ENCODE measurements around the gene EDARADD.
"Not testable (repeated sequence)": the region's sequence is repeated elsewhere in the genome, so short reads cannot be mapped to it uniquely, and the experiment has no call there.

Gene EDARADD

GRCh38 chr1:236504338-236504737 is 110.3 kb downstream of the EDARADD start:
- WGBS: 99% methylated on average over 3 of the region's 3 CpGs
- not testable (repeated sequence) for H3K36me3 ChIP-seq (ENCODE audit: insufficient read depth, low read length); H3K4me3 ChIP-seq (ENCODE audit: low read length); H3K27ac ChIP-seq (ENCODE audit: low read depth, low read length); H3K9me3 ChIP-seq (ENCODE audit: insufficient read depth, low read depth, low read length); H3K4me1 ChIP-seq (ENCODE audit: insufficient read depth, low read length); H3K9ac ChIP-seq (ENCODE audit: low read depth, low read length); H3K27me3 ChIP-seq (ENCODE audit: insufficient read depth, low read length)

DNA sequence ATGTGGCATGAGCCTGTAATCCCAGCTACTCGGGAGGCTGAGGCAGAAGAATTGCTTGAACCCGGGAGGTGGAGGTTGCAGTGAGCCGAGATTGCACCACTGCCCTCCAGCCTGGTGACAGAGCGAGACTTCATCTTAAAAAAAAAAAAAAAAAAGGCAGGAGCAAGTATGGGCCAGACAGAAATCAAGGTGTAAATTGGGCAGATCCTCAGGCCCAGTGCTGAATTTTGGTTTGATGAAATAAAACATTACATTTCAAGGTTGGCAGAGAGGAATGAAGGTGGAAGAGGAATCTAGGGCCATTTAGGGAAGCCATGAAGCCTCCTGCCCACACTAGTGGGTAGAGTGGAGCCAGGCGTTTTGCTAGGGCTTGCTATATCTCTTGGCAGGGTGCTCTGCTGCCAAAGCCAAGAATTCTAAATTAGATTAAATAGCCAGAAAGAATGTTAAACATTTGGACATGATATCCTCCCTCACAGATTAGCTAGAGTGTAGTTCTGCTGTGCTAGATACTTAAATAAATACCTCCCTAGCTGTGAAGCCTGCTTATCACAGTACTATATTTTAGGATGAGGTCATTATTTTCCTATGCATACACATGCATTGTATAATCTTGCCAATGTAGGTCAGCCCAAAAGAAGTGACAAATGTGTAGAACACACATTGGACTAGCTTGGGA is 113.1 kb downstream of the EDARADD start:
- Histone ChIP-seq H3K9ac (ENCODE audit: low read depth, low read length) (no peak overlapping the region), H3K9me3 (ENCODE audit: insufficient read depth, low read depth, low read length) (no peaks in the 10 kb centered on the region), H3K36me3 (ENCODE audit: insufficient read depth, low read length) (no peaks in the 10 kb centered on the region), H3K4me3 (ENCODE audit: low read length) (no peak overlapping the region), H3K4me1 (ENCODE audit: insufficient read depth, low read length) (peaks cover 8% of the 10 kb centered on the region; the same call in 1 of the 2 replicates), H3K27ac (ENCODE audit: low read depth, low read length) (no peak overlapping the region), H3K27me3 (ENCODE audit: insufficient read depth, low read length) (no peaks in the 10 kb centered on the region)
- 94% methylated on average over 5 of the region's 5 CpGs for WGBS

- H3K4me3 ChIP-seq (ENCODE audit: low read length): no peak overlapping the region
- no peak overlapping the region for H3K9ac ChIP-seq (ENCODE audit: low read depth, low read length)
- no peak overlapping the region for H3K27ac ChIP-seq (ENCODE audit: low read depth, low read length)
- H3K9me3 ChIP-seq (ENCODE audit: insufficient read depth, low read depth, low read length): no peaks in the 10 kb centered on the region
- H3K27me3 ChIP-seq (ENCODE audit: insufficient read depth, low read length): no peaks in the 10 kb centered on the region
- H3K36me3 ChIP-seq (ENCODE audit: insufficient read depth, low read length): no peaks in the 10 kb centered on the region
- WGBS: 94% methylated on average over 6 of the region's 6 CpGs
- no peaks in the 10 kb centered on the region for H3K4me1 ChIP-seq (ENCODE audit: insufficient read depth, low read length)
Observed at GRCh38 chr1:236508593-236509027, 114.5 kb downstream of the EDARADD start.

DNA sequence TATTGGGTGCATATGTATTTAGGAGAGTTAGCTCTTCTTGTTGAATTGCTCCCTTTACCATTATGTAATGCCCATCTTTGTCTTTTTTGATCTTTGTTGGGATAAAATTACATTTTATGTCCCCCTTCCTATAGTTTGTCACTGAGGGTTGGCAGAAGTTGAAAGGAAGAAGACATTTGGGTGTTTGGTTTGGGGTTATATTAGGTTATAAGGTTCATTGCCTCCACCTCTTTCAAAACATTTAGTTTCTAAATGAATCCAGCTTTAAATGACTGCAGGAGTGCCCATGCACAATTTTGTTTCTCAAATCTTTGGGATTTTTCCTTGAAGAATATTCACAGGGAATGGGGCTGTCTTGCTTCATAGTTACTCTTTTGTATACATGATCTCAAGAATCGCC is 115.1 kb downstream of the EDARADD start:
- 85% methylated on average over 1 of the region's 1 CpG for WGBS
- H3K27ac ChIP-seq (ENCODE audit: low read depth, low read length): no peak overlapping the region
- no peaks in the 10 kb centered on the region for H3K9me3 ChIP-seq (ENCODE audit: insufficient read depth, low read depth, low read length)
- no peak overlapping the region for H3K9ac ChIP-seq (ENCODE audit: low read depth, low read length)
- H3K36me3 ChIP-seq (ENCODE audit: insufficient read depth, low read length): no peaks in the 10 kb centered on the region
- no peaks in the 10 kb centered on the region for H3K4me1 ChIP-seq (ENCODE audit: insufficient read depth, low read length)
- no peak overlapping the region for H3K4me3 ChIP-seq (ENCODE audit: low read length)
- no peaks in the 10 kb centered on the region for H3K27me3 ChIP-seq (ENCODE audit: insufficient read depth, low read length)

DNA sequence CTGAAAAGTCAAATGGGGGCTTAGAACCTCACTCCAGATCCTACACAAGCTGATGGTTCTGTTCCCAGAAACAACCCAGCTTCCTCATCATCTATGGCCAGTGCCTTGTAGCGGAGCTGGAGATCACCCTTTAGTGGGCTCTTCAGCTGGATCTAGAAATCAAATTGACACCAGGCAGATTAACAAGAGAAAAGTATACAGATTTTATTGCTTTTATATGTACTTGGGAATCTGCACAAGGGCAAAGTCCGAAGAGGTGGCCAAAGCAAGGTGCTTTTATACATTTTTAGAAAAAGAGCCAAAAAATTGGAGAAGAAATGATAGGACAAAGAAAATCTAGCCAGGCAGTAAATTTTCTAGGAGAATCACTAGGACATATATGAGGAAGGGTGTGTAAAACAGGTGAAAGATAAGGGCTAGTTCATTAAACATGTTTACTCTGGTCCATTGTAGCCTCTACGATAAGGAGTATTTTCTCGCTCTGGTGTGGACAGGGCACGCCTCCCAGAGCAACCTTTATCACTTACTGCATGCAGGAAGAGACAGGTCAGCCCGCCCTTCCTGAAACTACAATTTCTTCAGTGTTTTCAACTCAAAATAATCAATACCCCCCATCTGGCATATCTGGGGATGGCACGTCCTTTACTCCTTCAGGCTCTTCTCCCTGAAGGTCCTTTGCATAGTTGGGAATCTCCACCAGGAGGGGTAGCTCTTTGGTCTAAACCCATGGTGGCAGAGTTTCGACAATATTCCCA is 115.7 kb downstream of the EDARADD start:
- Histone ChIP-seq H3K4me3 (ENCODE audit: low read length) (no peak overlapping the region), H3K27me3 (ENCODE audit: insufficient read depth, low read length) (no peaks in the 10 kb centered on the region), H3K9ac (ENCODE audit: low read depth, low read length) (no peak overlapping the region), H3K4me1 (ENCODE audit: insufficient read depth, low read length) (no peaks in the 10 kb centered on the region), H3K36me3 (ENCODE audit: insufficient read depth, low read length) (no peaks in the 10 kb centered on the region), H3K27ac (ENCODE audit: low read depth, low read length) (no peak overlapping the region), H3K9me3 (ENCODE audit: insufficient read depth, low read depth, low read length) (no peaks in the 10 kb centered on the region)
- 88% methylated on average over 8 of the region's 8 CpGs for WGBS

GRCh38 chr1:236511735-236512418 is 117.8 kb downstream of the EDARADD start:
- H3K9me3 ChIP-seq (ENCODE audit: insufficient read depth, low read depth, low read length): no peaks in the 10 kb centered on the region
- no peaks in the 10 kb centered on the region for H3K36me3 ChIP-seq (ENCODE audit: insufficient read depth, low read length)
- peaks cover 4% of the 10 kb centered on the region; the same call in 1 of the 2 replicates for H3K4me1 ChIP-seq (ENCODE audit: insufficient read depth, low read length)
- H3K9ac ChIP-seq (ENCODE audit: low read depth, low read length): no peak overlapping the region
- no peaks in the 10 kb centered on the region for H3K27me3 ChIP-seq (ENCODE audit: insufficient read depth, low read length)
- H3K27ac ChIP-seq (ENCODE audit: low read depth, low read length): no peak overlapping the region
- WGBS: 91% methylated on average over 11 of the region's 11 CpGs
- H3K4me3 ChIP-seq (ENCODE audit: low read length): no peak overlapping the region

DNA sequence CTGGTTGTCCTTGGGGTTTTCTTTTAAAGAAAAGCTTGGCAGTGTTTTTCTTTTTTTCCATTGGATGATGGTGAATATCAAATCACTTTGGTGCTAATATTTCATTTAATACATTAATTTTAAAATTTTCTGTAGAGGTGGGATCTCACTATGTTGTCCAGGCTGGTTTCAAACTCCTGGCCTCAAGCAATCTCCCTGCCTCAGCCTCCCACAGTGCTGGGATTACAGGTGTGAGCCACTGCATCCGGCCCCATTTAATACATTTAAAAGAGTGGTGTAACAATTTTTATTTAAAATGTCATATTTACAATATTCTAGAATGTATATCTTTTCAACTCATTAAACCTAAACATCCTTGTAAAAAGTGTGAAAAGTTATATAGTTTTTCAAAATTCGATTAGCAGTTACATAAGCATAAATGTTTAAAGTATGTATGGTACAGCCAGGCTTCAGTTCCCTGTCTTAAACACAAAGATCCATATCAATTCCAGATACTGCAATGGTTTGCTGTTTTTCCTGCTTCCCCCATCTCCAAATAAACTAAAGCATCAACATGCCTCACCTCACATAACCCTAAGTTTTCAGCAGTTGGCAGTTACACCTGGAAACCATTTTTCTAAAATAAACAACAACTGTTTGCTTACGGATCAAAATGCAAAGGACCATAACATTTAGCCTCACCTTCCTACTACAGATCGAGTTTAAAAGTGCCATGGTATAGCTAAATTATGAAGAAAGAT is 120.8 kb downstream of the EDARADD start:
- no peak overlapping the region for H3K4me3 ChIP-seq (ENCODE audit: low read length)
- H3K9me3 ChIP-seq (ENCODE audit: insufficient read depth, low read depth, low read length): no peaks in the 10 kb centered on the region
- no peak overlapping the region for H3K9ac ChIP-seq (ENCODE audit: low read depth, low read length)
- H3K4me1 ChIP-seq (ENCODE audit: insufficient read depth, low read length): peaks cover 10% of the 10 kb centered on the region; the same call in 1 of the 2 replicates
- no peak overlapping the region for H3K27ac ChIP-seq (ENCODE audit: low read depth, low read length)
- 97% methylated on average over 2 of the region's 4 CpGs for WGBS
- no peaks in the 10 kb centered on the region for H3K27me3 ChIP-seq (ENCODE audit: insufficient read depth, low read length)
- H3K36me3 ChIP-seq (ENCODE audit: insufficient read depth, low read length): no peaks in the 10 kb centered on the region

GRCh38 chr1:236515443-236515958 is 121.4 kb downstream of the EDARADD start:
- 92% methylated on average over 4 of the region's 4 CpGs for WGBS
- H3K4me3 ChIP-seq (ENCODE audit: low read length): no peak overlapping the region
- H3K9ac ChIP-seq (ENCODE audit: low read depth, low read length): no peak overlapping the region
- no peaks in the 10 kb centered on the region for H3K27me3 ChIP-seq (ENCODE audit: insufficient read depth, low read length)
- H3K9me3 ChIP-seq (ENCODE audit: insufficient read depth, low read depth, low read length): no peaks in the 10 kb centered on the region
- H3K27ac ChIP-seq (ENCODE audit: low read depth, low read length): no peak overlapping the region
- no peaks in the 10 kb centered on the region for H3K36me3 ChIP-seq (ENCODE audit: insufficient read depth, low read length)
- H3K4me1 ChIP-seq (ENCODE audit: insufficient read depth, low read length): peaks cover 10% of the 10 kb centered on the region; the same call in 1 of the 2 replicates

GRCh38 chr1:236516929-236517704 is 123.0 kb downstream of the EDARADD start:
- no peak overlapping the region for H3K4me3 ChIP-seq (ENCODE audit: low read length)
- WGBS: 59% methylated on average over 5 of the region's 8 CpGs
- peaks cover 10% of the 10 kb centered on the region; the same call in 1 of the 2 replicates for H3K4me1 ChIP-seq (ENCODE audit: insufficient read depth, low read length)

DNA sequence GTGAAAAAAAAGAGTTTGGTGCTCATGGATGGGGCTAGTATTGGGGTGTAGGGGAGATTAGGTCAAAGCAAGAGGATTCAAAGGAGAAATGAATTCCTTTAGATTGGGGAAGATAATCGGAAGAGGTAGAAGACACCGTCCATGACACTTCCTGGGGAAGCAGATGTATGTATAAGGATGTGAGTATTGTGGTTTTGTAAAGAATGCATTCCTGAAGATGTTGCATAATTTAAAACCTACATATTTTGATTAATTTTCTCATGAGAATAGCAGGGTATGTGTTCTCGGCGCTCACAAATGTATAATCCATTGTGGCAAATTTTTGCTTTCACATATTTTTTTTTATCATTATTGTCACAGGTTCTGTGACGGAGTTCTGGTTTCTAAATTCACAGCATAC is 124.2 kb downstream of the EDARADD start:
- Histone ChIP-seq H3K9ac (ENCODE audit: low read depth, low read length) (no peak overlapping the region), H3K4me1 (ENCODE audit: insufficient read depth, low read length) (peaks cover 10% of the 10 kb centered on the region; the same call in 1 of the 2 replicates), H3K36me3 (ENCODE audit: insufficient read depth, low read length) (no peaks in the 10 kb centered on the region), H3K27ac (ENCODE audit: low read depth, low read length) (no peak overlapping the region), H3K27me3 (ENCODE audit: insufficient read depth, low read length) (peaks cover 2% of the 10 kb centered on the region; the same call in 1 of the 2 replicates), H3K9me3 (ENCODE audit: insufficient read depth, low read depth, low read length) (no peaks in the 10 kb centered on the region), H3K4me3 (ENCODE audit: low read length) (no peak overlapping the region)
- WGBS: 95% methylated on average over 5 of the region's 5 CpGs

More at GRCh38 chr1:236516929-236517704, 123.0 kb downstream of the EDARADD start:
- Histone ChIP-seq H3K9ac (ENCODE audit: low read depth, low read length) (no peak overlapping the region), H3K27ac (ENCODE audit: low read depth, low read length) (no peak overlapping the region), H3K36me3 (ENCODE audit: insufficient read depth, low read length) (no peaks in the 10 kb centered on the region), H3K27me3 (ENCODE audit: insufficient read depth, low read length) (no peaks in the 10 kb centered on the region), H3K9me3 (ENCODE audit: insufficient read depth, low read depth, low read length) (no peaks in the 10 kb centered on the region)
